Glomerular visceral epithelial cell (primary cell): Measurements from ENCODE around the gene SLC6A18.
"Not testable (repeated sequence)": the region's sequence is repeated elsewhere in the genome, so short reads cannot be mapped to it uniquely, and the experiment has no call there.

Source experiments
- DNase-seq: peaks from one replicate; pipeline ENCODE4 v3.0.0-alpha.2; 2016; ENCODE audit errors: extremely low spot score

The SLC6A18 gene

GRCh38 chr5:1215320-1216096 is 9.7 kb upstream of the SLC6A18 start:
- DNase-seq, result no peak

DNA sequence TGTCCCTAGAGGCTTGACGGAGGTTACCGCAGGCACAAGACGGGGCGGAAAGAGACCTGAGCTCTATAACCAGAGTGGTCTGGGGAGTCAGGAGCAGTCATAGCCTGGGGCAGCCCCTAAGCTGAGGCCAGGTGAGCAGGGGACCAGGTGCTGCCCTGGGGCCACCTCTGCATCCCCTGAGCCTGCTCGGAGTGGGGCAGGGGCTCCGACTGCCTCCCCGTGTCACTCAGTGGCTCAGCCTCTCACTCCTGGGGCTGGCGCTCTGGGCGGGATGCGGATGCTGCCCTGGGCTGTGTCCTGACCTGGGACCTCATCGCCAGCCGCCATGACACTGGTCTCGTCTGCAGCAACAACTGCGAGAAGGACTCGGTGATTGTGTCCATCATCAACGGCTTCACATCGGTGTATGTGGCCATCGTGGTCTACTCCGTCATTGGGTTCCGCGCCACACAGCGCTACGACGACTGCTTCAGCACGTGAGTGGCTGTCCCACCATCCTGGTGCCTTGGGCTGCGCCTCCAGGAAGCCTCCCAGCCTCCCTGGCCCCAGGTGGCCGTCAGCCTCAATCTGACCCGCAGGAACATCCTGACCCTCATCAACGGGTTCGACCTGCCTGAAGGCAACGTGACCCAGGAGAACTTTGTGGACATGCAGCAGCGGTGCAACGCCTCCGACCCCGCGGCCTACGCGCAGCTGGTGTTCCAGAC is 8.8 kb upstream of the SLC6A18 start:
- no peak for DNase-seq

DNA sequence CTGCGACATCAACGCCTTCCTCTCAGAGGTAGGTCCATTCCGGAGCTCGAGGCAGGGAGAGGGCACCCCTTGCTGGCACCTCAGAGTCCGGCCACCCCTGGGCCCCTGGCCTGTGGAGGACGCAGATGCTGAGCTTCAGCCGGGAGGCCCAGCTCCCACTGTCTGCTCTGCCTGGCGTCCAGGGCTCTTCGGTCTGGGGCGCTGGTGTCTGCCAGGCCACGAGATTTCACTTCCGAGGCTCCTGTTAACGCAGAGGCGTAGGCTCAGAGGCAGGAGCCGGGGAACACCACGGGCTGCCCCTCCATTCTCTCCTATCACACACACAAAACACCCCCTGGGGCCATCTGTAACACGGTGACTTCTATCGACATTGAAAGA is 8.3 kb upstream of the SLC6A18 start:
- DNase-seq, result no peak

DNA sequence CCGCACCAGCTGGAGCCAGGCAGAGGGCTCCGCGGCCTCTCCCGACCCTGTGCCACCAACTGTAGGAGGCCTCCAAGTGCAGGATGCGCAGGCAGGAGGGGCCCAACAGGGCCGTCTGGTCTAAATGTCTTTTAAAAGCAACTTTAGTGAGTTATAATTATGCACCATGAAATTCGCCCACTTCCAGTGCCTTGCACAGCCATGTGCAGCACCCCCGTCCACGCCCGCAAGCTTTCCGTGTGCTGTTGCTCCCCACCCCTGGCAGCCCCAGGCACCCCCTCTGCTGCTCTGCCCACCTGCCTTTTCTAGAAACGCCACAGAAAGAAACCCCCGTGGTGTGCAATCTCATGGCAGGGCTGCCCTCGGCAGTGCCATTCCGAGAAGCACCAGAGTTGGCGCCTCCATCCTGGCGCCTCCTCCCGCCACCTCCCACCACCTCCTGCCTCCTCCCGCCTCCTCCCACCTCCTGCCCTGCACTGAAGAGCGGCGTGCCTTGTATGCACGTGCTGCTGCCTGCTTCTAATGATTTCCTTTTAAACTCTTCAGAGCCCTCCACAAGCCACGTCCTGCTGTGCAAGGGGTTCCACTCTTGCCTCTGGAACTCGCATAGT is 7.5 kb upstream of the SLC6A18 start:
- no peak for DNase-seq

DNA sequence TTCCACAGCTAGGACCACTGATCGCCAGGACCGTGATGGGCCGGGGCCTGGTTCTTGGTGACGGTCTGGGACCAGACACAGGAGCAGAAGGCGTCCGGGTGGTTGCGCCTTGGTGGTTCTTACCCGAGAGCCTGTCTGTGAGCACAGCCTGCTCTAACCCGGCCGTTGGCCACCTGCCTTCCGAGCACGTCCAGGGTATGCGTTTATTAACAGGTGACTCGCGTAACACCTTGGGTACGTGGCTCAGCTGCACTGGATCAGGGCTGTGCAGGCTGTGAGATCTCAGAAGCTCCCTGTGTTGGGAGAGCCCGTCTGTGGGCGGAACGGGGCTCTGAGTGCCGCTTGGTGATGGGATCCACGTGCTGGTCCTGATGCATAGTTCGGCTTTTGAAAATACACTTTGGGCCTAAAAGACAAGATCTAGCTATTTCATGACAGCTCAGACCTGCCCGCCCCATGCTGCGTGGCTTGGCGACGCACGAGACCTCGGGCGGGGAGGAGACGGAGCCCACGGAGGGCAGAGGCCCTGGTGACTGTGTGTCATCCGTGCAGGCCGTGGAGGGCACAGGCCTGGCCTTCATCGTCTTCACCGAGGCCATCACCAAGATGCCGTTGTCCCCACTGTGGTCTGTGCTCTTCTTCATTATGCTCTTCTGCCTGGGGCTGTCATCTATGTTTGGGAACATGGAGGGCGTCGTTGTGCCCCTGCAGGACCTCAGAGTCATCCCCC is 6.7 kb upstream of the SLC6A18 start:
- DNase-seq, result no peak

- DNase-seq, result no peak
These were observed 5.9 kb upstream of the SLC6A18 start for GRCh38 chr5:1219098-1219767.

GRCh38 chr5:1219768-1220100 is 5.4 kb upstream of the SLC6A18 start:
- no peak for DNase-seq

DNA sequence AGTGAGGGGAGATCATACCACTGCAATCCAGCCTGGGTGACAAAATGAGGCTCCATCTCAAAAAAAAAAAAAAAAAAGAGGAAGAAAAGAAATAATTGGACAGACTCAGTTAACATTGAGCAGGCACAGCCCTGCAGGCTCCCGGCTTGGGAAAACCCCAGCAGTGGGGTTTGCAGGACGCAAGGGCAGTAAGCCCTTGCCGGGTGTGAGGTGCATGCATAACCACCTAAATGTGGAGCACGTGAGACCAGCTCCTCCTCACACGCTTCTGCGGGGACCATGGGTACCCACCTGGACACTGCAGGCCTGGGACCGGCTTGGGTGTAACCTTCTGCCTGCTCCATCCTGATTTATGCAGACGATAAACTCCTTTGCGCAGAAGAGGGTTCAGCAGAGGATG is 4.8 kb upstream of the SLC6A18 start:
- DNase-seq, result no peak

DNA sequence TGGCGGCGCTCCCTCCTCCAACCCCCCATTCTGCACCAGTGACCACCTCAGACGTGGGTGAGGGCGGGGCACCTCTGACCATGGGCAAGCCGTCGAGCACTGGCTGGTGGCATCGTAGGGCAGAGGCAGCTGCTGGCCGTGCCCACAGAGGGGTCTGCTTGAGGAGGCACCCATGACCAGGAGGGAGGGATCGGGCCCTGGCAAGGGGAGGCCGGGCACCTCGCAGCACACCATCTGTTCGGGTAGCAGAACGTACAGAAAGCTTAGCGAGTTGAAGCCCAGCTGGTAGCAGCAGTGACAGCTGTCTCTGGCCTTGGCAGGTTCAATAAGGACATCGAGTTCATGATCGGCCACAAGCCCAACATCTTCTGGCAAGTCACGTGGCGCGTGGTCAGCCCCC is 4.3 kb upstream of the SLC6A18 start:
- DNase-seq, result no peak

GRCh38 chr5:1221721-1222120 is 3.5 kb upstream of the SLC6A18 start:
- no peak for DNase-seq

DNA sequence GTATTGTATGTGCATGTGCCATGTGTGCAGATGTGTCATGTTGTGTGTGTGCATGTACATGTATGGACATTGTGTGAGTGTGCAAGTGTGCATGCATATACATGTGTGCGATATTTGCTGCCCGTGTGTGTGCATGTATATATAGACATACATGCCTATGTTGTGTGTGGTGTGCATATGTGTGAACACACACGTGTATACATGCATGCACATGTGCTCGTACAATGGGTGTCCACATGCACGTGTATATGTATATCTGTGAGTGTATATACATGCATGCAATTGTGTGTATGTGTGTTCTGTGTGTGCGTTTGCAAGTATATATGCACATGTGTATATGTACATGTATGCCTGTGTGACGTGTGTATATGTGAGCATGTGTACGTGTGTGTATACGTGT is 3.0 kb upstream of the SLC6A18 start:
- DNase-seq, result no peak

DNA sequence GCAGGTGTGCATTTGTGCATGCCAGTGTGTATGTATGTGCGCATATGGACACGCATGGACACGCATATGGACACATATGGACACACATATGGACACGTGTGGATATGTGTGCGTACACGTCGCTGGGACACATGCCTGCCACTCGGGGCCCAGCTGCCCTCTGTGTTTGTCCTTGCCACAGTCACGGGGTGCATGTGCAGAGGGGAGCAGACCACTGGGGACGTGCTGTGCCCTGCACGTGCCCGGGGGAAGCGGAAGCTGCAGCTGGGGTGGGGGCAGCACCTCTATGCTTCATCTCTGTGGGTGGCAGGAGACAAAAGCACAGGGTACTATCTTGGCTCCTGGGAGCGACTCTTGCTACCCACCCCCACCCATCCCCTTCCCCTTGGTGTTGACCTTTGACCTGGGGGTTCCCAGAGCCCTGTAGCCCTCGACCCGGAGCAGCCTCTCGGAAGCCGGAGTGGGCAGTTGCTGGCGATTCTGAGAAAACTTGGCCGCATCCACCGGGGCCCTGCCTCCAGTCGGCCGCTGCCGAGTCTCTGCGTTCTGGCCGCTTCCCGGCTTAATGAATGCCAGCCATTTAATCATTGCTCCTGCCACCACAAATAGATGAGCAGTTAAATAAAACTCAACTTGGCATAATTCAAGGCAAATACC is 2.4 kb upstream of the SLC6A18 start:
- DNase-seq, result no peak

DNA sequence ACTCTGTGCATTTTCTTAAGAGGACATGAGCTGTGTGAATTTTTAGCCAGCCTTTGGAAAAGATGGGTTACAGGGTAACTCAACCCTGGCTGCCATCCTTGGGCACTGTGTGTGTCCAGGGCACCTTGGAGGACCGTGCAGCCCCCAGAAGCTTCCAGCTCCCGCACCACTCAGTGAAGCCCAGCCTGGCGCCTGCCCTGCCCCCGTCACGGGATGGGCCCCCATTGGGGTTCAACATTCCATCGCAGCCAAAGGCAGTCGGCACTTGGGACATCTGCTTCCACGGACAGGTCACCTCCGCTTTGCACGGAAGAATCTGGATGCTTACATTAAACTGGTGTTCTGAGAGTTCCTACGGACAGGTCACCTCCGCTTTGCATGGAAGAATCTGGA is 1.9 kb upstream of the SLC6A18 start:
- DNase-seq, result no peak

GRCh38 chr5:1224631-1225030 is 550 bp upstream of the SLC6A18 start:
- no peak for DNase-seq

DNA sequence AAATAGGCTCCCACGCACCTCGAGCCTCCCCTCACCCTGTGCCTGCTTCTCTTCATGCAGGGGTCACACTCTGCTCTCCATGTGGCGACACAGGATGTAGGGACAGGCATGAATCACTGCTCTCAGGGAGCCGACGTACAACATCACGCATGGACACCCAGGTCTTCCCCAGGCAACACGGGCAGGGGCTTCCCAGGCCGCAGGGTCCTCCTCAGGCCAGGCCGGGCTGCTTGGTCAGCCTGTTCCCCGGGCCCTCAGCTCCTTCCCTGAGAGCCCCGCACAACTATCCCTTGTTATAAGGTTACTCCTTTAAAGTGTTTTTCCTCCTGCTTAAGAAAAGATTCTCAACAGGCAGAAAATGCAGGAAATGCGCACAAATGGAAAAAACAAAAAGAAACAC is 1.1 kb downstream of the SLC6A18 start:
- DNase-seq, result no peak

GRCh38 chr5:1226839-1227581 is 1.8 kb downstream of the SLC6A18 start:
- no peak for DNase-seq

DNA sequence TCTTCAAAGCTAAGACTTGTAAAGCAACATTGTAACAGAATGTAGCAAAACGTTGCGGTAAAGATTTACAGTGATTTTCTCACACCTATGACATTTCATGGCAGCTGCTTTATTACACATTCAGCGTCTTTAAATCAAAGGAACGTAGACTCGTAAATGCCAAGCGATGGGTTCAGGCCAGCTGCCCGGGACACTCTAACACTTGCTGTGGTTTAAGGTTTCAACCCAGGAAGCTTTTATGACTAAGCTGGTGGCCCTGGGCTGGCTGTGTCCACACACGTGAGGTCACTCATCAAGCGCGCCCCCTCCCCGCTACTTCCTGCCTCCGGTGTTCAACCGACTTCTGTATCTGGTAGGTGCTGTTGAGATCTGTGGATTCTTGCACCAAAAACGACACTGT is 2.5 kb downstream of the SLC6A18 start:
- DNase-seq, result peak; percentile 36

- DNase-seq, result no peak
These were observed 2.9 kb downstream of the SLC6A18 start for GRCh38 chr5:1228120-1228519.

- DNase-seq, result not testable (repeated sequence)
These were observed 3.8 kb downstream of the SLC6A18 start for GRCh38 chr5:1229023-1229422.

- DNase-seq, result no peak
These were observed 4.6 kb downstream of the SLC6A18 start for GRCh38 chr5:1229822-1230221.

DNA sequence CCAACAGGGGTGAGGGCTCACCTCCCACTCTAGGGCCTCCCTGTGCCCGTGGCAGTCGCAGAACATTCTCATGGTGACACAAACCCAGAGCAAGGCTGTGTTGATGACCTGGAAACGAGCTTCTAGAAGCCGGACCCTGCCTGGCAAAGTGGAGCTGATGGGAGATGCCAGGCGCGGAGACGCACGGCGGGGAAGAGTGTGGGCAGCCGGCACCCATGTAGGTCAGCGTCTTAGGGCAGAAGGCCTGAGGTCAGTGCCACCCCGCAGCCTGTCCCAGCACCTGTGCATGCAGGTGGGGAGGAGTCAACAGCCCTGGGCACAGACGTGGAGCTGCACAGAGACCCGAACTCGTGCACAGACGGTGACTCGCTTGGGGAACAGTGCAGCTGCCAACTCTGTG is 5.4 kb downstream of the SLC6A18 start:
- no peak for DNase-seq
